Panc1 (cell line): ENCODE data around the gene TMC3. TPM values are rescaled to one million over a fixed set of nuclear protein-coding genes. Genes with fewer than 3 reads are reported as not detected.

Source experiments
- ATAC-seq: fragments of 200-7000 bp; cut with Tn5 transposase; 2 replicates; pipeline ENCODE4 v1.9.1; 2020; ENCODE audit warnings: mild to moderate bottlenecking, moderate library complexity
- BruUV-seq: library from RNA; stranded (reverse); fragments of 400-500 nt; replicated peaks from 2 replicates; lab custom pipeline; 2021; lab: Mats Ljungman, UMichigan
- CTCF ChIA-PET: fragments of 300-600 bp; sonication (Branson Sonifier 250); formaldehyde crosslinking; loops from one replicate; lab custom pipeline; 2022; ENCODE audit warnings: antibody characterized with exemption; lab: Charles Lee
- POLR2A ChIA-PET: fragments of 300-600 bp; sonication (Branson Sonifier 250); formaldehyde crosslinking; loops from one replicate; lab custom pipeline; 2022; ENCODE audit warnings: antibody characterized with exemption; lab: Charles Lee
- DNase-seq: peaks from one replicate; pipeline ENCODE4 v3.0.0-alpha.2; 2010; ENCODE audit warnings: low read depth, low spot score
- H3K27ac ChIP-seq: 2 replicates; pipeline ENCODE4 v1.5.1; 2011; ENCODE audit warnings: mild to moderate bottlenecking, low read length, inconsistent platforms
- H3K27me3 ChIP-seq: fragments of 200-500 bp; sonication (Bioruptor generic); 2 replicates; pipeline ENCODE4 v1.6.0; 2014; ENCODE audit warnings: low read length, inconsistent platforms; ENCODE audit not compliant: control insufficient read depth, insufficient read depth
- H3K36me3 ChIP-seq: fragments of 200-500 bp; sonication (Bioruptor generic); 2 replicates; pipeline ENCODE4 v1.5.1; 2014; ENCODE audit warnings: inconsistent platforms, mild to moderate bottlenecking, low read length, moderate library complexity; ENCODE audit not compliant: control insufficient read depth, insufficient read depth
- H3K4me1 ChIP-seq: 2 replicates; pipeline ENCODE4 v1.5.1; 2011; ENCODE audit warnings: inconsistent platforms, mild to moderate bottlenecking, low read length, moderate library complexity; ENCODE audit not compliant: control insufficient read depth, insufficient read depth
- H3K4me3 ChIP-seq, 2 experiments: 2 replicates each; pipeline ENCODE4 v1.5.1; 2011 to 2012; ENCODE audit warnings: low read depth in 2 of 2, low read length in 2 of 2, mild to moderate bottlenecking in 2 of 2, inconsistent platforms in 1 of 2, moderate library complexity in 1 of 2
- H3K9me3 ChIP-seq: fragments of 200-500 bp; sonication (Bioruptor generic); 2 replicates; pipeline ENCODE4 v1.5.1; 2014; ENCODE audit warnings: low read depth, mild to moderate bottlenecking, inconsistent platforms, low read length, moderate library complexity; ENCODE audit not compliant: control insufficient read depth, insufficient read depth
- POLR2AphosphoS5 ChIP-seq: IDR thresholded peaks from 2 replicates; pipeline ENCODE4 v1.6.1; 2012; ENCODE audit warnings: mild to moderate bottlenecking, low read depth, low read length, moderate library complexity
- REST ChIP-seq, 2 experiments: IDR thresholded peaks; 2 replicates each; pipeline ENCODE4 v1.6.1; 2011 to 2012; ENCODE audit warnings: low read depth in 2 of 2, control low read depth in 1 of 2, low read length in 1 of 2, mild to moderate bottlenecking in 1 of 2, moderate library complexity in 1 of 2; ENCODE audit not compliant: insufficient read depth in 1 of 2
- SIN3A ChIP-seq: IDR thresholded peaks from 2 replicates; pipeline ENCODE4 v1.6.1; 2012; ENCODE audit warnings: low read depth, mild to moderate bottlenecking, low read length, moderate library complexity, borderline replicate concordance; ENCODE audit not compliant: insufficient read depth
- TCF7L2 ChIP-seq: IDR thresholded peaks from 2 replicates; pipeline ENCODE4 v1.6.1; 2011; ENCODE audit warnings: mild to moderate bottlenecking, low read depth, low read length, inconsistent platforms
- in situ Hi-C: cut with HindIII; loops from 2 replicates; pipeline ENCODE4 v1.10.0; 2016; ENCODE audit warnings: low sequenced_read_pairs, low pct_unique_long_range_greater_than_20kb
- intact Hi-C: fragments of 100-400 bp; cut with micrococcal nuclease; formaldehyde crosslinking; loops from one replicate; pipeline ENCODE4 v1.10.0; 2022; ENCODE audit not compliant: unreplicated experiment
- total RNA-seq: library from RNA; stranded (reverse); gene quantifications from one replicate; pipeline ENCODE4 v1.2.1, GENCODE V29; 2021; ENCODE audit not compliant: unreplicated experiment
- TF ChIP-seq, protein P1 (sequence below): fragments of 450-650 bp; IDR thresholded peaks from 2 replicates; pipeline ENCODE4 v1.5.1; 2017; ENCODE audit warnings: mild to moderate bottlenecking

The TMC3 gene
- total RNA-seq, 1 experiment from 2014 or later: not detected

DNA sequence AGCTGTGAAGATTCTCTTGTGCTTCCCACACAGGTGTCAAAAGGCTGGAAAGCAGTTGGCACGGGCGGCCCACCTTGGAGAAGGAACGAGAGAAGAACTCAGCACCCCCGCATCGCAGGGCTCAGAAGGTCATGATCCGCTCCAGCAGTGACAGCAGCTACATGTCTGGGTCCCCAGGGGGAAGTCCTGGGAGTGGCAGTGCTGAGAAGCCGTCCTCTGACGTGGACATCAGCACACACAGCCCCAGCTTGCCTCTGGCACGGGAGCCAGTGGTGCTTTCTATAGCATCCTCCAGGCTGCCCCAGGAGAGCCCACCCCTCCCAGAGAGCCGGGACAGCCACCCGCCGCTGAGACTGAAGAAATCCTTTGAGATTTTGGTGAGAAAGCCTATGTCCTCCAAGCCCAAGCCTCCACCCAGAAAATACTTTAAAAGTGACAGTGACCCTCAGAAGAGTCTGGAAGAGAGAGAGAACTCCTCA lies 81.5 kb downstream of the TMC3 start:
- no peaks in the 10 kb centered on the region for H3K9me3 ChIP-seq
- BruUV-seq: no TSS peak
- no peaks in the 10 kb centered on the region for H3K4me1 ChIP-seq
- POLR2A ChIA-PET: no interaction called here
- H3K27me3 ChIP-seq: peaks cover 6% of the 10 kb centered on the region
- TF ChIP-seq REST (IDR thresholded peaks at IDR 0.05; ENCODE audit: insufficient read depth in 1 of 2, low read depth in 2 of 2, low read length in 1 of 2) (no peak), SIN3A (no peak), POLR2AphosphoS5 (no peak), TCF7L2 (no peak)
- TF ChIP-seq, protein P1, sequence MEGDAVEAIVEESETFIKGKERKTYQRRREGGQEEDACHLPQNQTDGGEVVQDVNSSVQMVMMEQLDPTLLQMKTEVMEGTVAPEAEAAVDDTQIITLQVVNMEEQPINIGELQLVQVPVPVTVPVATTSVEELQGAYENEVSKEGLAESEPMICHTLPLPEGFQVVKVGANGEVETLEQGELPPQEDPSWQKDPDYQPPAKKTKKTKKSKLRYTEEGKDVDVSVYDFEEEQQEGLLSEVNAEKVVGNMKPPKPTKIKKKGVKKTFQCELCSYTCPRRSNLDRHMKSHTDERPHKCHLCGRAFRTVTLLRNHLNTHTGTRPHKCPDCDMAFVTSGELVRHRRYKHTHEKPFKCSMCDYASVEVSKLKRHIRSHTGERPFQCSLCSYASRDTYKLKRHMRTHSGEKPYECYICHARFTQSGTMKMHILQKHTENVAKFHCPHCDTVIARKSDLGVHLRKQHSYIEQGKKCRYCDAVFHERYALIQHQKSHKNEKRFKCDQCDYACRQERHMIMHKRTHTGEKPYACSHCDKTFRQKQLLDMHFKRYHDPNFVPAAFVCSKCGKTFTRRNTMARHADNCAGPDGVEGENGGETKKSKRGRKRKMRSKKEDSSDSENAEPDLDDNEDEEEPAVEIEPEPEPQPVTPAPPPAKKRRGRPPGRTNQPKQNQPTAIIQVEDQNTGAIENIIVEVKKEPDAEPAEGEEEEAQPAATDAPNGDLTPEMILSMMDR: no peak
- CTCF ChIA-PET: no interaction called here
- no peak for ATAC-seq
- H3K36me3 ChIP-seq: no peaks in the 10 kb centered on the region
- no peak overlapping the region for H3K4me3 ChIP-seq
- H3K27ac ChIP-seq: no peak overlapping the region
- no peak for DNase-seq
- in situ Hi-C loops (no loop called here), intact Hi-C loops (no loop called here)

DNA sequence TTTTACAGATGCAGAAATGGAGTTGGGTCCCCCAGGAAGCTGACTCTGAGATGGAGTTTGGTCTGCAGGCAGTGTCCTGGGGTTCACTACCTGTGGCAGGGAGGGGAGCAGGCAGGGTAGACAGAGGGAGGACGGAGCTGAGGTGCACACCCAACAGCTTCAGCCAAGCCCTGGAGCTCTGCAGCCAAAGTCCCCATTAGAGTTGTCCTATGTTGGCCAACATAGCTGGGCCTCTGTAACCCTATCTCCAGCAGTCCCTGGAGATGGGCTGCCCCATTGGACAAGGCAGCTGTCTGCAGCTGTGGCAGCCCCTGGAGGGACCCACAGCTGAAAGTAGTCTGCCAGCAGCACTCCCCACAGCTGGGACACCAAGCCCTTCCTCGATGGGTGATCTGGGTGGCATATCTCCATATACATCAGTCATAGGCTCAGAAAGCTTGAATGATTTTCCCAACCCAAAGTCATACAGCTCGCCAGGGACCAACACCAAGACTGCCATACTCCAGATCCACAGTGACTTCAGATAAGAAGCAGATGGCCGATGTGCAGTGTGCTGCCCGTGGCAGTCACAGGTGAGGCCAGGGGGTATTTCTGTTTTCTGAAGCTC lies 82.0 kb downstream of the TMC3 start:
- in situ Hi-C loops (no loop called here), intact Hi-C loops (no loop called here)
- no peaks in the 10 kb centered on the region for H3K9me3 ChIP-seq
- H3K36me3 ChIP-seq: no peaks in the 10 kb centered on the region
- DNase-seq (no peak), ATAC-seq (no peak)
- H3K27ac ChIP-seq: no peak overlapping the region
- no TSS peak for BruUV-seq
- H3K4me3 ChIP-seq: no peak overlapping the region
- peaks cover 6% of the 10 kb centered on the region for H3K27me3 ChIP-seq
- TF ChIP-seq TCF7L2 (no peak), REST (IDR thresholded peaks at IDR 0.05; ENCODE audit: insufficient read depth in 1 of 2, low read depth in 2 of 2, low read length in 1 of 2) (no peak), SIN3A (no peak), POLR2AphosphoS5 (no peak)
- TF ChIP-seq, protein P1: no peak
- ChIA-PET CTCF (no interaction called here), POLR2A (interaction anchor here (0.6 kb wide), 1 partner anchor 551 kb away, joined by 3 read pairs; no protein-coding TSS in a partner anchor)
- H3K4me1 ChIP-seq: no peaks in the 10 kb centered on the region
